ENCODE results near the gene ADAMTS20.

Gene ADAMTS20

GRCh38 chr12:43315961-43316360, 236.0 kb downstream of the ADAMTS20 start:
- TF ChIP-seq, protein P1, sequence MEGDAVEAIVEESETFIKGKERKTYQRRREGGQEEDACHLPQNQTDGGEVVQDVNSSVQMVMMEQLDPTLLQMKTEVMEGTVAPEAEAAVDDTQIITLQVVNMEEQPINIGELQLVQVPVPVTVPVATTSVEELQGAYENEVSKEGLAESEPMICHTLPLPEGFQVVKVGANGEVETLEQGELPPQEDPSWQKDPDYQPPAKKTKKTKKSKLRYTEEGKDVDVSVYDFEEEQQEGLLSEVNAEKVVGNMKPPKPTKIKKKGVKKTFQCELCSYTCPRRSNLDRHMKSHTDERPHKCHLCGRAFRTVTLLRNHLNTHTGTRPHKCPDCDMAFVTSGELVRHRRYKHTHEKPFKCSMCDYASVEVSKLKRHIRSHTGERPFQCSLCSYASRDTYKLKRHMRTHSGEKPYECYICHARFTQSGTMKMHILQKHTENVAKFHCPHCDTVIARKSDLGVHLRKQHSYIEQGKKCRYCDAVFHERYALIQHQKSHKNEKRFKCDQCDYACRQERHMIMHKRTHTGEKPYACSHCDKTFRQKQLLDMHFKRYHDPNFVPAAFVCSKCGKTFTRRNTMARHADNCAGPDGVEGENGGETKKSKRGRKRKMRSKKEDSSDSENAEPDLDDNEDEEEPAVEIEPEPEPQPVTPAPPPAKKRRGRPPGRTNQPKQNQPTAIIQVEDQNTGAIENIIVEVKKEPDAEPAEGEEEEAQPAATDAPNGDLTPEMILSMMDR (IDR thresholded peaks at IDR 0.05; ENCODE audit: control extremely low read depth, extremely low read depth, low read depth, missing control alignments), result no peak
- no peak for DNase-seq (ENCODE audit: extremely low spot score)
- ChIA-PET CTCF (interaction anchor here (1.0 kb wide), 1 partner anchor 13 kb away, joined by 3 read pairs; no protein-coding TSS in a partner anchor), POLR2A (no interaction called here)

DNA sequence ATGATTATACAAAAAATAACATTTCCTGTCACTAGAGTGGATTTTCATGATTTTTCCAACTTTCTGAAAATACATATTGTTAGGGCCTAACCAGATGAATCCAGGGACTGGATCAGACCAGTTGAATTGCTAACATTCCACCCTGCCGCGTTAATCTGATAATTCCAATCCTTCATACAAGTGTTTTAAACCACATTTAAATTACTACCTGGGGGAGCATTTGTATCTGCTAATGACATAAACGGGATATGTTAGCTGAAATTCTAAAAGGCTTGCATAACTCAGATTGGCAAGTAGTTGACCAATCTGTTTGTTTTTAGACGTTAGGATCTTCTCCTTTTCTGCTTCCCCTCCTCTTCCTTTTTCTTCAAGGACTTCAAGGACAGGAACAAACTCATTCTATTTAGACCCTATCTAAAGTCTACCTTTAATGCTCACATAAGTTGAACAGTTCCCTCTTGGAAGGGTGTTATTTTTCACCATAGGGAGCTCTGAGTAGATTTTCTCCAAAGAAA, 239.0 kb downstream of the ADAMTS20 start:
- DNase-seq (ENCODE audit: extremely low spot score), result no peak
- ChIA-PET CTCF (no interaction called here), POLR2A (no interaction called here)
- TF ChIP-seq, protein P1 (IDR thresholded peaks at IDR 0.05; ENCODE audit: control extremely low read depth, extremely low read depth, low read depth, missing control alignments), result no peak

DNA sequence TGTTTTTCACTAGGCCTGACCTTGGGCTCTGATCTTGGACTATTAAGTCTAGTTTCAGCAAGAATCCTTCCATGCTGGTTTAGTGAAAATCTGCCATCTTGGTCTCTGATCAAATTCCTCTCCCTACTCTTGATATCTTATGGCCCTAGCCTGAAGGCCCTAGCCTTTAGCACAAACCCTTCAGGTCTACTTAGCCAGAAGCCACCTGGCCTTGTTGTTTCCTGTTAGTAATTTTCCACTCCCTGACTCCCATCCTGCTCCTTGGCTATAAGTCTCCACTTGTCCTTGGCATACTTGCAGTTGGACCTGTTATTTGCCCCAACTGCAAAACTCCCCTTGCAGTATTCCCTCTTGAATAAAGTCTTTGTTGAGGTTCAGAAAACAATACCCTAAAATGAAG, 241.4 kb downstream of the ADAMTS20 start:
- no peak for DNase-seq (ENCODE audit: extremely low spot score)
- TF ChIP-seq, protein P1 (IDR thresholded peaks at IDR 0.05; ENCODE audit: control extremely low read depth, extremely low read depth, low read depth, missing control alignments), result no peak
- ChIA-PET CTCF (no interaction called here), POLR2A (no interaction called here)

DNA sequence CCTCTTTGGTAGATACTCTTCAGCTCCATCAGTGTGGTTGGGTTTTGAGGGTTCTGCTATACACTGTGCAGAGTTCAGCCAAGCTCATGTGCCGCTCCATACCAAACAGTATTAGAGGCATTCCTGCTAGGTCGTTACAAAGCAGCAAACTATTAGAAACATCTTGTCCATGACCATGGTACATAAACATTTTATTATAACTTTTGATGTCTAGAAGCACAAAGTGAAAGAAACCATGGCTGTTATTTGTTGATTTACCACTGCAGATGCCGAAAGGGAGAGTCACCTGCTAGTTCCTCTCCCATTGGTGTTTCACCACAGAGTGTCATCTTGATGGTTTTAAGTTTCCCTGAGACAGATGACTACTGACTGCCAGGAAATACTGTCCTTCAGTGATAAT, 242.0 kb downstream of the ADAMTS20 start:
- CTCF ChIA-PET, result no interaction called here

GRCh38 chr12:43308776-43309175, 243.2 kb downstream of the ADAMTS20 start:
- TF ChIP-seq, protein P1 (IDR thresholded peaks at IDR 0.05; ENCODE audit: control extremely low read depth, extremely low read depth, low read depth, missing control alignments), result no peak
- no peak for DNase-seq (ENCODE audit: extremely low spot score)
- CTCF ChIA-PET, result no interaction called here
- POLR2A ChIA-PET, result no interaction called here

More for the DNA sequence above, 242.0 kb downstream of the ADAMTS20 start:
- POLR2A ChIA-PET, result no interaction called here
- TF ChIP-seq, protein P1 (IDR thresholded peaks at IDR 0.05; ENCODE audit: control extremely low read depth, extremely low read depth, low read depth, missing control alignments), result no peak
- no peak for DNase-seq (ENCODE audit: extremely low spot score)

GRCh38 chr12:43307126-43307525, 244.9 kb downstream of the ADAMTS20 start:
- DNase-seq (ENCODE audit: extremely low spot score), result no peak
- CTCF ChIA-PET, result no interaction called here
- POLR2A ChIA-PET, result no interaction called here
- TF ChIP-seq, protein P1 (IDR thresholded peaks at IDR 0.05; ENCODE audit: control extremely low read depth, extremely low read depth, low read depth, missing control alignments), result no peak

GRCh38 chr12:43306066-43306465, 245.9 kb downstream of the ADAMTS20 start:
- no peak for DNase-seq (ENCODE audit: extremely low spot score)
- TF ChIP-seq, protein P1 (IDR thresholded peaks at IDR 0.05; ENCODE audit: control extremely low read depth, extremely low read depth, low read depth, missing control alignments), result no peak
- CTCF ChIA-PET, result no interaction called here
- POLR2A ChIA-PET, result no interaction called here

Measured in GM10248 (cell line).